ENCODE data around the gene RASAL3.

GRCh38 chr19:15437355-15438123, 26.8 kb downstream of the RASAL3 start:
- TF ChIP-seq CTCF (IDR thresholded peaks at IDR 0.05; ENCODE audit: insufficient read depth, low read depth, low read length) (no peak), EZH2 (IDR thresholded peaks at IDR 0.05; ENCODE audit: insufficient read depth, low read length) (no peak)
